Esophagus muscularis mucosa (tissue), 4 donors: ENCODE measurements around the gene POLN.

Experiments
- EP300 ChIP-seq: sonication (generic); formaldehyde crosslinking; IDR thresholded peaks from one replicate; pipeline ENCODE4 v1.6.1; 2017; ENCODE audit warnings: antibody characterized with exemption
- POLR2A ChIP-seq: fragments of 450-650 bp; IDR thresholded peaks from one replicate; pipeline ENCODE4 v1.6.1; 2017; ENCODE audit warnings: antibody characterized with exemption, moderate library complexity, mild to moderate bottlenecking, low read depth
- POLR2AphosphoS5 ChIP-seq, 2 donors: sonication (generic); formaldehyde crosslinking; IDR thresholded peaks; one replicate each; pipeline ENCODE4 v1.6.1; 2017; ENCODE audit warnings: antibody characterized with exemption in 2 of 2
- TF ChIP-seq, protein P1 (sequence below), 3 experiments: fragments of 200-600 bp in 2 of 3; fragments of 450-650 bp in 1 of 3; sonication (generic) in 2 of 3; IDR thresholded peaks; one replicate each; pipeline ENCODE4 v1.5.1; 2017 to 2019; ENCODE audit warnings: antibody characterized with exemption in 3 of 3, mild to moderate bottlenecking in 2 of 3, moderate library complexity in 1 of 3

DNA sequence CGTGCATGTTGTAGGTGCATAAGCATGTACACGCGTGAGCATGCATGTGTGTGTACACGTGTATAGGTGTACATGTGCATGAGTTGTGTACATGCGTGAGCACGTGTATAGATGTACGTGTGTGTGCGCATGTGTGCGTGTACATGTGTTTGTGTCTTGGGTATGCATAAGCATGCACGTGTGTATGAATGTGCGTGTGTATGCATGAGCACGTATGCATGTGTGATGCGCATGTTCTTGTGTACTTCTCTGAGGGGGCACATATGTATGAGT, 173.8 kb downstream of the POLN start:
- TF ChIP-seq, protein P1, sequence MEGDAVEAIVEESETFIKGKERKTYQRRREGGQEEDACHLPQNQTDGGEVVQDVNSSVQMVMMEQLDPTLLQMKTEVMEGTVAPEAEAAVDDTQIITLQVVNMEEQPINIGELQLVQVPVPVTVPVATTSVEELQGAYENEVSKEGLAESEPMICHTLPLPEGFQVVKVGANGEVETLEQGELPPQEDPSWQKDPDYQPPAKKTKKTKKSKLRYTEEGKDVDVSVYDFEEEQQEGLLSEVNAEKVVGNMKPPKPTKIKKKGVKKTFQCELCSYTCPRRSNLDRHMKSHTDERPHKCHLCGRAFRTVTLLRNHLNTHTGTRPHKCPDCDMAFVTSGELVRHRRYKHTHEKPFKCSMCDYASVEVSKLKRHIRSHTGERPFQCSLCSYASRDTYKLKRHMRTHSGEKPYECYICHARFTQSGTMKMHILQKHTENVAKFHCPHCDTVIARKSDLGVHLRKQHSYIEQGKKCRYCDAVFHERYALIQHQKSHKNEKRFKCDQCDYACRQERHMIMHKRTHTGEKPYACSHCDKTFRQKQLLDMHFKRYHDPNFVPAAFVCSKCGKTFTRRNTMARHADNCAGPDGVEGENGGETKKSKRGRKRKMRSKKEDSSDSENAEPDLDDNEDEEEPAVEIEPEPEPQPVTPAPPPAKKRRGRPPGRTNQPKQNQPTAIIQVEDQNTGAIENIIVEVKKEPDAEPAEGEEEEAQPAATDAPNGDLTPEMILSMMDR (IDR thresholded peaks at IDR 0.05) = no peak
- TF ChIP-seq EP300 (no peak), POLR2A (no peak), POLR2AphosphoS5 (IDR thresholded peaks at IDR 0.05) (no peak)
